ENCODE measurements around the gene RAC3.

GRCh38 chr17:82049521-82049971, 18.1 kb downstream of the RAC3 start:
- TF ChIP-seq CTCF (IDR thresholded peaks at IDR 0.05; ENCODE audit: poor library complexity) (no peak), EZH2 (IDR thresholded peaks at IDR 0.05; ENCODE audit: borderline replicate concordance) (no peak), EZH2phosphoT487 (IDR thresholded peaks at IDR 0.05; ENCODE audit: low read depth, severe bottlenecking, unreplicated experiment) (no peak)
